IPS-18c (cell line): ENCODE measurements around the gene LRMDA.

Source experiments
- H3K4me3 ChIP-seq: 2 replicates; pipeline ENCODE4 v1.7.0; 2013; ENCODE audit warnings: low read depth, mild to moderate bottlenecking, low read length, moderate library complexity; ENCODE audit not compliant: insufficient read depth
- H3K9me3 ChIP-seq: one replicate; pipeline ENCODE4 v1.6.1; 2013; ENCODE audit warnings: mild to moderate bottlenecking, low read length, moderate library complexity; ENCODE audit not compliant: control insufficient read depth, insufficient read depth

LRMDA gene

GRCh38 chr10:75852851-75853484 lies 421.5 kb downstream of the LRMDA start:
- no peak overlapping the region for H3K4me3 ChIP-seq
- H3K9me3 ChIP-seq, result peaks cover 2% of the 10 kb centered on the region

- Histone ChIP-seq H3K4me3 (no peak overlapping the region), H3K9me3 (no peaks in the 10 kb centered on the region)
These were observed 425.9 kb downstream of the LRMDA start for GRCh38 chr10:75857269-75857846.

GRCh38 chr10:75857896-75858295 lies 426.5 kb downstream of the LRMDA start:
- no peak overlapping the region for H3K4me3 ChIP-seq
- no peaks in the 10 kb centered on the region for H3K9me3 ChIP-seq

GRCh38 chr10:75858339-75858738 lies 426.9 kb downstream of the LRMDA start:
- no peaks in the 10 kb centered on the region for H3K9me3 ChIP-seq
- H3K4me3 ChIP-seq, result no peak overlapping the region

- Histone ChIP-seq H3K9me3 (no peaks in the 10 kb centered on the region), H3K4me3 (no peak overlapping the region)
These were observed 427.7 kb downstream of the LRMDA start for GRCh38 chr10:75859141-75859540.

- Histone ChIP-seq H3K4me3 (no peak overlapping the region), H3K9me3 (no peaks in the 10 kb centered on the region)
These were observed 428.6 kb downstream of the LRMDA start for GRCh38 chr10:75860009-75860408.

GRCh38 chr10:75861582-75861981 lies 430.2 kb downstream of the LRMDA start:
- no peak overlapping the region for H3K4me3 ChIP-seq
- no peaks in the 10 kb centered on the region for H3K9me3 ChIP-seq

- Histone ChIP-seq H3K9me3 (no peaks in the 10 kb centered on the region), H3K4me3 (no peak overlapping the region)
These were observed 431.5 kb downstream of the LRMDA start for GRCh38 chr10:75862935-75863334.

GRCh38 chr10:75864717-75865116 lies 433.3 kb downstream of the LRMDA start:
- Histone ChIP-seq H3K9me3 (no peaks in the 10 kb centered on the region), H3K4me3 (no peak overlapping the region)

- no peak overlapping the region for H3K4me3 ChIP-seq
- no peaks in the 10 kb centered on the region for H3K9me3 ChIP-seq
These were observed 434.2 kb downstream of the LRMDA start for GRCh38 chr10:75865413-75866299.

GRCh38 chr10:75866300-75866625 lies 434.8 kb downstream of the LRMDA start:
- Histone ChIP-seq H3K9me3 (no peaks in the 10 kb centered on the region), H3K4me3 (no peak overlapping the region)

GRCh38 chr10:75866731-75867130 lies 435.3 kb downstream of the LRMDA start:
- Histone ChIP-seq H3K9me3 (no peaks in the 10 kb centered on the region), H3K4me3 (no peak overlapping the region)

GRCh38 chr10:75868574-75868973 lies 437.1 kb downstream of the LRMDA start:
- no peaks in the 10 kb centered on the region for H3K9me3 ChIP-seq
- H3K4me3 ChIP-seq, result no peak overlapping the region

GRCh38 chr10:75870039-75870645 lies 438.7 kb downstream of the LRMDA start:
- no peaks in the 10 kb centered on the region for H3K9me3 ChIP-seq
- H3K4me3 ChIP-seq, result no peak overlapping the region

- no peak overlapping the region for H3K4me3 ChIP-seq
- H3K9me3 ChIP-seq, result no peaks in the 10 kb centered on the region
These were observed 444.3 kb downstream of the LRMDA start for GRCh38 chr10:75875740-75876139.

- no peaks in the 10 kb centered on the region for H3K9me3 ChIP-seq
- H3K4me3 ChIP-seq, result no peak overlapping the region
These were observed 445.3 kb downstream of the LRMDA start for GRCh38 chr10:75876710-75877109.

- Histone ChIP-seq H3K4me3 (no peak overlapping the region), H3K9me3 (no peaks in the 10 kb centered on the region)
These were observed 446.5 kb downstream of the LRMDA start for GRCh38 chr10:75877877-75878276.

GRCh38 chr10:75878586-75878985 lies 447.2 kb downstream of the LRMDA start:
- H3K4me3 ChIP-seq, result no peak overlapping the region
- no peaks in the 10 kb centered on the region for H3K9me3 ChIP-seq
